NCI-H2029 treated with DMSO at 0.1 percent for 48 hours (cell line): ENCODE measurements around the gene SRP68.

Experiments
- DNase-seq: peaks from one replicate; lab custom pipeline; 2025; lab: John Stamatoyannopoulos, UW

SRP68 gene

GRCh38 chr17:75996665-75997590 lies 75.4 kb downstream of the SRP68 start:
- no peak for DNase-seq

- no peak for DNase-seq
Measured at GRCh38 chr17:75995385-75995925, 76.9 kb downstream of the SRP68 start.

GRCh38 chr17:75994802-75995370 lies 77.4 kb downstream of the SRP68 start:
- DNase-seq = no peak

GRCh38 chr17:75991396-75991795 lies 80.9 kb downstream of the SRP68 start:
- no peak for DNase-seq
